ENCODE data around the gene CPEB2. TPM values are rescaled to one million over a fixed set of nuclear protein-coding genes. Genes with fewer than 3 reads are reported as not detected.

The CPEB2 gene
- total and polyA plus RNA-seq, 2 of the 8 experiments (the other 6 are each of a cell fraction or from before 2014, with no cell fraction given), result 0.39 to 1.9 TPM

DNA sequence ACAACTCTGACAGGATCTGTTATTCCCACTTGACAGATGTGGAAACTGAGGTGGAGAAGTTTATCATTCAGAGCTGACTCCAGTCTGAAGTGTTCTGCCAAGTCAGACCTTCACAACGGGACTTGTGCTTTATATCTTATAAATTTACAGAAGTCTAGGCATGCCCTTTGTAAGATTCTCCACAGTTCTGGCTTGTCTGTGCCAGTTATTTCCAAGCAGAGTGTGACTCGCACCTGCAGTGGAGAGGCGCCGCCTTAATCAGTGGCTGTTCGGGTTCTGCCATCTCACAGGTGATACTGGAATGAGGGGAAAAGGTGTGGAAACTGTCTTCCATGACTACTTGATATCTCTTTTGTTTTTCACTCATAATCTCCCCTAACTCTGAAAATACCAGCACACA, 63.2 kb downstream of the CPEB2 start:
- Histone ChIP-seq H4K91ac (replicated peaks; ENCODE audit: insufficient read length, low read length) (no peak overlapping the region), H2AFZ (ENCODE audit: low read length) (no peak overlapping the region), H3K56ac (replicated peaks; ENCODE audit: insufficient read length, low read depth, low read length) (no peak overlapping the region), H2AK5ac (ENCODE audit: low read depth, low read length) (no peak overlapping the region), H3K23ac (ENCODE audit: insufficient read length) (no peak overlapping the region), H3K23me2 (ENCODE audit: low read depth, low read length) (no peaks in the 10 kb centered on the region; the same call in 1 of the 2 replicates), H2BK12ac (ENCODE audit: low read depth, low read length) (no peak overlapping the region), H3K14ac (ENCODE audit: insufficient read length) (no peak overlapping the region), H2BK5ac (ENCODE audit: low read depth, low read length) (no peak overlapping the region), H4K20me1 (replicated peaks in 1 of 2; ENCODE audit: control insufficient read depth in 1 of 2, insufficient read depth in 2 of 2, low read length in 2 of 2) (no peaks in the 10 kb centered on the region), H3K9me3 (ENCODE audit: insufficient read depth in 2 of 2, low read depth in 1 of 2, low read length in 1 of 2) (no peaks in the 10 kb centered on the region), H2BK15ac (ENCODE audit: low read length) (no peak overlapping the region), H4K8ac (ENCODE audit: extremely low read depth, insufficient read depth, low read length) (no peak overlapping the region), H3K79me2 (ENCODE audit: control insufficient read depth in 1 of 2, insufficient read depth in 2 of 2, low read length in 2 of 2) (no peaks in the 10 kb centered on the region), H3K36me3 (ENCODE audit: control insufficient read depth in 2 of 4, insufficient read depth in 4 of 4, low read length in 3 of 4) (no peaks in the 10 kb centered on the region), H2BK120ac (replicated peaks; ENCODE audit: low read depth, low read length) (no peak overlapping the region), H3K9ac (replicated peaks in 1 of 4; ENCODE audit: extremely low read depth in 1 of 4, low read depth in 3 of 4, low read length in 3 of 4) (no peak overlapping the region), H3K27ac (ENCODE audit: low read depth, low read length) (no peak overlapping the region), H3K4me3 (ENCODE audit: extremely low read depth in 1 of 4, insufficient read depth in 2 of 4, low read depth in 3 of 4, low read length in 4 of 4) (no peak overlapping the region), H3K18ac (ENCODE audit: extremely low read depth, low read length) (no peak overlapping the region), H3K4ac (replicated peaks; ENCODE audit: insufficient read length, low read depth, low read length) (no peak overlapping the region), H2BK20ac (ENCODE audit: low read length) (no peak overlapping the region), H3K27me3 (replicated peaks in 1 of 4; ENCODE audit: control insufficient read depth in 3 of 4, extremely low read depth in 1 of 4, insufficient read depth in 3 of 4, low read length in 3 of 4) (no peaks in the 10 kb centered on the region), H3K79me1 (ENCODE audit: low read depth, low read length) (no peaks in the 10 kb centered on the region), H3K4me2 (ENCODE audit: insufficient read depth in 1 of 2, low read depth in 2 of 2, low read length in 2 of 2) (no peak overlapping the region), H3K4me1 (replicated peaks in 1 of 4; ENCODE audit: control insufficient read depth in 3 of 4, insufficient read depth in 4 of 4, low read length in 3 of 4) (no peaks in the 10 kb centered on the region), H4K5ac (ENCODE audit: insufficient read length, low read depth, low read length) (no peak overlapping the region)
- ChIA-PET POLR2A (ENCODE audit: partially characterized antibody) (interaction anchor here (1.0 kb wide), 1 partner anchor 10 kb away, joined by 3 read pairs; no protein-coding TSS in a partner anchor), CTCF (ENCODE audit: partially characterized antibody) (interaction anchor here (1.1 kb wide), 1 partner anchor 24 kb away, joined by 4 read pairs; no protein-coding TSS in a partner anchor)
- TF ChIP-seq HDAC6 (IDR thresholded peaks at IDR 0.05; ENCODE audit: low read depth, low read length) (no peak), TAF7 (optimal IDR thresholded peaks at IDR 0.05; ENCODE audit: borderline replicate concordance, low read depth, low read length) (no peak), TAF1 (IDR thresholded peaks at IDR 0.05; ENCODE audit: low read depth, low read length) (no peak), SP4 (IDR thresholded peaks at IDR 0.05; ENCODE audit: low read length) (no peak), RAD21 (IDR thresholded peaks at IDR 0.05 in 1 of 2, conservative IDR thresholded peaks at IDR 0.05 in 1 of 2; ENCODE audit: low read depth in 2 of 2, low read length in 2 of 2) (no peak)
- TF ChIP-seq, protein P1, sequence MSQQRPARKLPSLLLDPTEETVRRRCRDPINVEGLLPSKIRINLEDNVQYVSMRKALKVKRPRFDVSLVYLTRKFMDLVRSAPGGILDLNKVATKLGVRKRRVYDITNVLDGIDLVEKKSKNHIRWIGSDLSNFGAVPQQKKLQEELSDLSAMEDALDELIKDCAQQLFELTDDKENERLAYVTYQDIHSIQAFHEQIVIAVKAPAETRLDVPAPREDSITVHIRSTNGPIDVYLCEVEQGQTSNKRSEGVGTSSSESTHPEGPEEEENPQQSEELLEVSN (IDR thresholded peaks at IDR 0.05), result no peak
- TF ChIP-seq, protein P2, sequence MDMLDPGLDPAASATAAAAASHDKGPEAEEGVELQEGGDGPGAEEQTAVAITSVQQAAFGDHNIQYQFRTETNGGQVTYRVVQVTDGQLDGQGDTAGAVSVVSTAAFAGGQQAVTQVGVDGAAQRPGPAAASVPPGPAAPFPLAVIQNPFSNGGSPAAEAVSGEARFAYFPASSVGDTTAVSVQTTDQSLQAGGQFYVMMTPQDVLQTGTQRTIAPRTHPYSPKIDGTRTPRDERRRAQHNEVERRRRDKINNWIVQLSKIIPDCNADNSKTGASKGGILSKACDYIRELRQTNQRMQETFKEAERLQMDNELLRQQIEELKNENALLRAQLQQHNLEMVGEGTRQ (IDR thresholded peaks at IDR 0.05; ENCODE audit: low read length), result no peak
- TF ChIP-seq, protein P3, sequence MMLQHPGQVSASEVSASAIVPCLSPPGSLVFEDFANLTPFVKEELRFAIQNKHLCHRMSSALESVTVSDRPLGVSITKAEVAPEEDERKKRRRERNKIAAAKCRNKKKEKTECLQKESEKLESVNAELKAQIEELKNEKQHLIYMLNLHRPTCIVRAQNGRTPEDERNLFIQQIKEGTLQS (IDR thresholded peaks at IDR 0.05; ENCODE audit: insufficient read depth, low read depth, low read length), result no peak
- DNase-seq (ENCODE audit: low read depth in 1 of 2, low spot score in 2 of 2) (no peak), FAIRE-seq (no peak)
- 88% methylated on average over 5 of the region's 5 CpGs; no CpG with 5 or more reads in 1 of the 2 experiments for WGBS, 2 experiments (ENCODE audit: extremely low coverage in 1 of 2, insufficient coverage in 1 of 2, insufficient read length in 1 of 2, insufficient replicate concordance in 2 of 2, low coverage in 1 of 2, low lambda C conversion rate in 2 of 2, missing lambda C conversion rate in 1 of 2)

Measured in H1 (cell line).